GM12878 (cell line): ENCODE data around the gene KLHL36. TPM values are rescaled to one million over a fixed set of nuclear protein-coding genes. Genes with fewer than 3 reads are reported as not detected.
A peak's percentile ranks its signal among the peaks of the same experiment; 100 is the strongest.

Experiments used
- ATAC-seq: fragments of 200-7000 bp; cut with Tn5 transposase; 3 replicates; pipeline ENCODE4 v1.9.1; 2020; ENCODE audit warnings: mild to moderate bottlenecking, moderate library complexity
- BruUV-seq: library from RNA; stranded (reverse); fragments of 400-500 nt; replicated peaks from 2 replicates; lab custom pipeline; 2021; lab: Mats Ljungman, UMichigan
- CTCF ChIA-PET: fragments of 300-600 bp; sonication (Branson Sonifier 250); formaldehyde crosslinking; extraction: SDS; loops from one replicate; lab custom pipeline; 2021; ENCODE audit warnings: inconsistent platforms; lab: Yijun Ruan, JAX
- POLR2A ChIA-PET: fragments of 350-600 bp; formaldehyde crosslinking; extraction: SDS; loops from one replicate; lab custom pipeline; 2021; ENCODE audit warnings: inconsistent platforms; lab: Charles Lee
- RAD21 ChIA-PET: fragments of 300-600 bp; sonication (Branson Sonifier 250); formaldehyde crosslinking; loops from one replicate; lab custom pipeline; 2023; ENCODE audit warnings: antibody characterized with exemption; ENCODE audit not compliant: unreplicated experiment; lab: Charles Lee
- SMC1A ChIA-PET: fragments of 300-600 bp; sonication (Branson Sonifier 250); formaldehyde crosslinking; loops from one replicate; lab custom pipeline; 2023; ENCODE audit not compliant: unreplicated experiment, uncharacterized antibody; lab: Charles Lee
- DNase-seq: peaks from one replicate; pipeline ENCODE4 v3.0.0-alpha.2; 2011; ENCODE audit warnings: low read depth, low spot score
- FAIRE-seq: peaks from 3 replicates; lab custom pipeline; 2011; peaks lifted over from hg19 to GRCh38; lab: Jason Lieb, UNC
- H2AFZ ChIP-seq: 2 replicates; pipeline ENCODE4 v1.6.0; 2011; ENCODE audit warnings: low read depth, low read length, control low read depth; ENCODE audit not compliant: control insufficient read depth
- H3K27ac ChIP-seq: 2 replicates; pipeline ENCODE4 v1.5.1; 2011; ENCODE audit warnings: control low read depth; ENCODE audit not compliant: control insufficient read depth, insufficient read depth
- H3K27me3 ChIP-seq, 2 experiments: replicated peaks in 1 of 2; 2 replicates each; pipeline versions ENCODE4 v1.6.0 to v1.6.1; 2011; ENCODE audit warnings: low read length in 1 of 2; ENCODE audit not compliant: control insufficient read depth in 2 of 2, insufficient read depth in 2 of 2
- H3K36me3 ChIP-seq, 2 experiments: 2 replicates each; pipeline ENCODE4 v1.5.1; 2011; ENCODE audit warnings: low read length in 1 of 2; ENCODE audit not compliant: control insufficient read depth in 2 of 2, insufficient read depth in 2 of 2
- H3K4me1 ChIP-seq: 2 replicates; pipeline ENCODE4 v1.6.1; 2011; ENCODE audit warnings: mild to moderate bottlenecking, low read length, moderate library complexity, mixed read lengths; ENCODE audit not compliant: control insufficient read depth, insufficient read depth
- H3K4me2 ChIP-seq: 2 replicates; pipeline ENCODE4 v1.6.0; 2011; ENCODE audit warnings: control low read depth; ENCODE audit not compliant: control insufficient read depth, insufficient read depth
- H3K4me3 ChIP-seq: fragments of 200-600 bp; sonication (generic); 2 replicates; pipeline ENCODE4 v1.5.1; 2016
- H3K79me2 ChIP-seq: 2 replicates; pipeline ENCODE4 v1.6.0; 2011; ENCODE audit warnings: low read length; ENCODE audit not compliant: control insufficient read depth, insufficient read depth
- H3K9ac ChIP-seq: 2 replicates; pipeline ENCODE4 v1.8.0; 2011; ENCODE audit warnings: low read length, control low read depth, mixed read lengths; ENCODE audit not compliant: control insufficient read depth, insufficient read depth
- H3K9me3 ChIP-seq: replicated peaks from 3 replicates; pipeline ENCODE4 v1.5.1; 2011; ENCODE audit warnings: mild to moderate bottlenecking, low read length; ENCODE audit not compliant: control insufficient read depth, insufficient read depth
- H4K20me1 ChIP-seq: 2 replicates; pipeline ENCODE4 v1.6.0; 2011; ENCODE audit not compliant: control insufficient read depth, insufficient read depth
- ASH2L ChIP-seq: fragments of 300-600, 200-600 bp; sonication (generic); IDR thresholded peaks from 2 replicates; pipeline ENCODE4 v1.6.1; 2017; ENCODE audit warnings: low read depth, mild to moderate bottlenecking, borderline replicate concordance
- ATF3 ChIP-seq: IDR thresholded peaks from 2 replicates; pipeline ENCODE4 v1.6.1; 2011; ENCODE audit warnings: low read depth, mild to moderate bottlenecking, low read length, moderate library complexity, borderline replicate concordance; ENCODE audit errors: extremely low read depth
- BRCA1 ChIP-seq: IDR thresholded peaks from 2 replicates; pipeline ENCODE4 v1.6.1; 2011; ENCODE audit warnings: low read depth, low read length, improper control_type of control experiment
- FOS ChIP-seq: IDR thresholded peaks from 3 replicates; pipeline ENCODE4 v1.6.1; 2011; ENCODE audit warnings: borderline replicate concordance; ENCODE audit not compliant: insufficient read length; ENCODE audit errors: extremely low read depth
- HDGF ChIP-seq: fragments of 450-650 bp; IDR thresholded peaks from 2 replicates; pipeline ENCODE4 v1.6.1; 2016; ENCODE audit warnings: antibody characterized with exemption
- IRF4 ChIP-seq: IDR thresholded peaks from 2 replicates; pipeline ENCODE4 v1.6.1; 2011; ENCODE audit warnings: low read depth, low read length
- IRF5 ChIP-seq: fragments of 450-650 bp; IDR thresholded peaks from 2 replicates; pipeline ENCODE4 v1.6.1; 2017; ENCODE audit warnings: borderline replicate concordance
- JUND ChIP-seq: IDR thresholded peaks from 2 replicates; pipeline ENCODE4 v1.6.1; 2012; ENCODE audit warnings: low read depth, mild to moderate bottlenecking, low read length, improper control_type of control experiment, moderate library complexity
- MXI1 ChIP-seq: fragments of 150-350 bp; IDR thresholded peaks from 2 replicates; pipeline ENCODE4 v1.6.1; 2011; ENCODE audit warnings: low read depth, mild to moderate bottlenecking, inconsistent platforms, low read length, improper control_type of control experiment
- NFXL1 ChIP-seq: fragments of 450-650 bp; IDR thresholded peaks from 2 replicates; pipeline ENCODE4 v1.6.1; 2017; ENCODE audit warnings: antibody characterized with exemption, mild to moderate bottlenecking, borderline replicate concordance
- PAX5 ChIP-seq: IDR thresholded peaks from 2 replicates; pipeline ENCODE4 v1.6.1; 2011; ENCODE audit warnings: low read depth, low read length, borderline replicate concordance
- SMAD5 ChIP-seq: IDR thresholded peaks from 2 replicates; pipeline ENCODE4 v1.6.1; 2016; ENCODE audit warnings: antibody characterized with exemption, low read depth
- ZNF217 ChIP-seq: fragments of 450-650 bp; IDR thresholded peaks from 2 replicates; pipeline ENCODE4 v1.6.1; 2017; ENCODE audit warnings: antibody characterized with exemption, mild to moderate bottlenecking
- WGBS: methylation state at CpG from one replicate; pipeline ENCODE4 v1.1.6; 2016; ENCODE audit warnings: low lambda C conversion rate; ENCODE audit not compliant: insufficient replicate concordance, insufficient coverage; ENCODE audit errors: missing lambda C conversion rate; 5-methylcytosine and 5-hydroxymethylcytosine counted together
- in situ Hi-C: fragments of 300-500 bp; cut with MboI; formaldehyde crosslinking; loops from 9 replicates; pipeline ENCODE4 v1.14.3; 2018; ENCODE audit warnings: mixed read lengths
- intact Hi-C: fragments of 100-400 bp; cut with micrococcal nuclease; formaldehyde crosslinking; loops from one replicate; pipeline ENCODE4 v1.14.2; 2022; ENCODE audit not compliant: unreplicated experiment
- polyA plus RNA-seq, 11 experiments: library from polyadenylated mRNA; depleted of rRNA in 4 of 11; unstranded in 6 of 11; stranded (reverse) in 5 of 11; fragments of >200 nt; fragmentation: Nextera tagmentation in 4 of 11; fragmentation: Illumina TruSeq in 1 of 11; extraction: Ambion mirVana in 4 of 11; extraction: Trizol in 1 of 11; gene quantifications; 1 replicate in 1 of 11; 2 replicates in 10 of 11; pipeline versions ENCODE4 v1.2.1 to v1.2.3, GENCODE V29; 2011 to 2016; ENCODE audit warnings: inconsistent platforms in 2 of 11, missing spikeins in 2 of 11, low read depth in 1 of 11
- total RNA-seq, 4 experiments: library from RNA; depleted of rRNA in 3 of 4; stranded (reverse); fragments of >200 nt in 3 of 4; fragmentation: Illumina TruSeq in 1 of 4; extraction: Trizol in 1 of 4; gene quantifications; 2 replicates each; pipeline versions ENCODE4 v1.2.1 to v1.2.3, GENCODE V29; 2013 to 2021
- TF ChIP-seq, protein P1 (sequence below): IDR thresholded peaks from 2 replicates; pipeline ENCODE4 v1.6.1; 2011; ENCODE audit warnings: mild to moderate bottlenecking, low read depth, low read length, moderate library complexity; ENCODE audit not compliant: insufficient replicate concordance
- TF ChIP-seq, protein P2 (sequence below): fragments of 450-650 bp; IDR thresholded peaks from 2 replicates; pipeline ENCODE4 v1.6.1; 2016; ENCODE audit warnings: mild to moderate bottlenecking
- TF ChIP-seq, protein P3 (sequence below): IDR thresholded peaks from 2 replicates; pipeline ENCODE4 v1.6.1; 2012; ENCODE audit warnings: low read depth, low read length, improper control_type of control experiment

The KLHL36 gene
- total and polyA plus RNA-seq, 10 of the 15 experiments (the other 5 are each of a cell fraction or from before 2014, with no cell fraction given) = 2.6 to 45.3 (median 16.8) TPM

GRCh38 chr16:84617041-84617790, 31.1 kb upstream of the KLHL36 start:
- POLR2A ChIA-PET = interaction anchor here (1.0 to 10.6 kb wide), 7 partner anchors 16 to 112 kb away, joined by 4 to 214 read pairs (median 5); no protein-coding TSS in a partner anchor
- Histone ChIP-seq H3K27me3 (no peaks in the 10 kb centered on the region), H3K4me1 (peaks cover 40% of the 10 kb centered on the region), H3K4me2 (peak overlapping the region; percentile 92), H3K4me3 (peak overlapping the region; percentile 99), H3K79me2 (peaks cover 52% of the 10 kb centered on the region), H2AFZ (no peak overlapping the region), H3K9me3 (no peaks in the 10 kb centered on the region), H3K27ac (peak overlapping the region; percentile 78), H4K20me1 (peaks cover 9% of the 10 kb centered on the region), H3K36me3 (peaks cover 12% of the 10 kb centered on the region in 2 experiments), H3K9ac (peak overlapping the region; percentile 84)
- no TSS peak for BruUV-seq
- FAIRE-seq = no peak
- ATAC-seq = peak; percentile 50
- RAD21 ChIA-PET = interaction anchor here (1.0 to 11.3 kb wide), 6 partner anchors 15 to 111 kb away, joined by 3 to 224 read pairs (median 10); no protein-coding TSS in a partner anchor
- no peak for DNase-seq
- SMC1A ChIA-PET = interaction anchor here (0.8 to 14.0 kb wide), 8 partner anchors 15 to 111 kb away, joined by 3 to 229 read pairs (median 5); no protein-coding TSS in a partner anchor
- 1% methylated on average over 51 of the region's 54 CpGs for WGBS
- in situ Hi-C loops (loop anchor here (25.0 kb wide), 1 partner anchor 945 kb away; no protein-coding TSS in a partner anchor), intact Hi-C loops (loop anchor here (2.0 kb wide), 1 partner anchor 102 kb away; no protein-coding TSS in a partner anchor)
- CTCF ChIA-PET = interaction anchor here (0.9 to 2.7 kb wide), 7 partner anchors 9 to 110 kb away, joined by 3 to 17 read pairs (median 9); no protein-coding TSS in a partner anchor
- TF ChIP-seq, protein P1, sequence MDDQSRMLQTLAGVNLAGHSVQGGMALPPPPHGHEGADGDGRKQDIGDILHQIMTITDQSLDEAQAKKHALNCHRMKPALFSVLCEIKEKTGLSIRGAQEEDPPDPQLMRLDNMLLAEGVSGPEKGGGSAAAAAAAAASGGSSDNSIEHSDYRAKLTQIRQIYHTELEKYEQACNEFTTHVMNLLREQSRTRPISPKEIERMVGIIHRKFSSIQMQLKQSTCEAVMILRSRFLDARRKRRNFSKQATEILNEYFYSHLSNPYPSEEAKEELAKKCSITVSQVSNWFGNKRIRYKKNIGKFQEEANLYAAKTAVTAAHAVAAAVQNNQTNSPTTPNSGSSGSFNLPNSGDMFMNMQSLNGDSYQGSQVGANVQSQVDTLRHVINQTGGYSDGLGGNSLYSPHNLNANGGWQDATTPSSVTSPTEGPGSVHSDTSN = no peak
- no peak for TF ChIP-seq SMAD5
- no peak for TF ChIP-seq BRCA1
- TF ChIP-seq PAX5 = no peak
- TF ChIP-seq ASH2L = no peak
- no peak for TF ChIP-seq HDGF
- TF ChIP-seq IRF5 = no peak
- TF ChIP-seq, protein P2, sequence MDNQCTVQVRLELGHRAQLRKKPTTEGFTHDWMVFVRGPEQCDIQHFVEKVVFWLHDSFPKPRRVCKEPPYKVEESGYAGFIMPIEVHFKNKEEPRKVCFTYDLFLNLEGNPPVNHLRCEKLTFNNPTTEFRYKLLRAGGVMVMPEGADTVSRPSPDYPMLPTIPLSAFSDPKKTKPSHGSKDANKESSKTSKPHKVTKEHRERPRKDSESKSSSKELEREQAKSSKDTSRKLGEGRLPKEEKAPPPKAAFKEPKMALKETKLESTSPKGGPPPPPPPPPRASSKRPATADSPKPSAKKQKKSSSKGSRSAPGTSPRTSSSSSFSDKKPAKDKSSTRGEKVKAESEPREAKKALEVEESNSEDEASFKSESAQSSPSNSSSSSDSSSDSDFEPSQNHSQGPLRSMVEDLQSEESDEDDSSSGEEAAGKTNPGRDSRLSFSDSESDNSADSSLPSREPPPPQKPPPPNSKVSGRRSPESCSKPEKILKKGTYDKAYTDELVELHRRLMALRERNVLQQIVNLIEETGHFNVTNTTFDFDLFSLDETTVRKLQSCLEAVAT = no peak; the same call in 1 of the 2 replicates
- no peak for TF ChIP-seq NFXL1
- no peak for TF ChIP-seq JUND
- TF ChIP-seq, protein P3, sequence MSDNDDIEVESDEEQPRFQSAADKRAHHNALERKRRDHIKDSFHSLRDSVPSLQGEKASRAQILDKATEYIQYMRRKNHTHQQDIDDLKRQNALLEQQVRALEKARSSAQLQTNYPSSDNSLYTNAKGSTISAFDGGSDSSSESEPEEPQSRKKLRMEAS = no peak; the same call in none of the 2 replicates
- TF ChIP-seq ATF3 = no peak
- TF ChIP-seq IRF4 = no peak
- no peak for TF ChIP-seq ZNF217
- TF ChIP-seq MXI1 = no peak; the same call in 1 of the 2 replicates
- no peak for TF ChIP-seq FOS
